HG02970 (cell line): Measurements from ENCODE around the gene ADGRV1.

ENCODE experiments used
- ATAC-seq: cut with Tn5 transposase; IDR thresholded peaks from one replicate; pipeline ENCODE4 v1.9.1; 2021; ENCODE audit warnings: mild to moderate bottlenecking, moderate library complexity, moderate number of reproducible peaks; ENCODE audit not compliant: unreplicated experiment, low FRiP score

The ADGRV1 gene

DNA sequence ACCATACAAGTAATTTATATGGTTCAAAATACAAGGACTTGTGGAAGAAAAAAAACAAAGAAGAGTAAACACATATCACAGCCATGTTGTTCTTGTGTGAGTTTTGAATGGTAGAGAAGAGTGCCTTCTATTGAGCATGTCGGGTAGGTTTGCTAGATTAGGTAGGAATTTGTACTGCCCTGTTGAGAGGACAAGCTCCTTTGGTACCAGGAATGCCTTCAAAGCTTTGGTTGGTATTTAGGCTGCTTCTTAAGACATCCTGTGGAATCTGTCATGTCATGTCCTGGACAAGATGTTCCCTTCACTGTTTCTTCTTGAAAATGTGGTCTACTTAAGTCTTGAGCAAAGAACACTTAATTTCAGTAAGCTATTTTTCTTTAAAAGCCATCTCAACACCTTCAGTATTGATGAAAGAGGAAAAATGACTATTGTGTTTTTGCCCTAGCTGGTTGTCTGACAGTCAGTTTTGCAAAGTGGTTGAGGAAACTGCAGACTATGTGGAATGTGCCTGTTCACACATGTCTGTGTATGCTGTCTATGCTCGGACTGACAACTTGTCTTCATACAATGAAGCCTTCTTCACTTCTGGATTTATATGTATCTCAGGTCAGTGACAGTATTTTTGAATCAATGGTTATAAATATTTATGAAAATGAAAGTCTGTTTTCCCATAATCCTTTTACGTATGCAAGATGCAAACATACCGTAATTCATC lies 296.9 kb downstream of the ADGRV1 start:
- no peak for ATAC-seq

DNA sequence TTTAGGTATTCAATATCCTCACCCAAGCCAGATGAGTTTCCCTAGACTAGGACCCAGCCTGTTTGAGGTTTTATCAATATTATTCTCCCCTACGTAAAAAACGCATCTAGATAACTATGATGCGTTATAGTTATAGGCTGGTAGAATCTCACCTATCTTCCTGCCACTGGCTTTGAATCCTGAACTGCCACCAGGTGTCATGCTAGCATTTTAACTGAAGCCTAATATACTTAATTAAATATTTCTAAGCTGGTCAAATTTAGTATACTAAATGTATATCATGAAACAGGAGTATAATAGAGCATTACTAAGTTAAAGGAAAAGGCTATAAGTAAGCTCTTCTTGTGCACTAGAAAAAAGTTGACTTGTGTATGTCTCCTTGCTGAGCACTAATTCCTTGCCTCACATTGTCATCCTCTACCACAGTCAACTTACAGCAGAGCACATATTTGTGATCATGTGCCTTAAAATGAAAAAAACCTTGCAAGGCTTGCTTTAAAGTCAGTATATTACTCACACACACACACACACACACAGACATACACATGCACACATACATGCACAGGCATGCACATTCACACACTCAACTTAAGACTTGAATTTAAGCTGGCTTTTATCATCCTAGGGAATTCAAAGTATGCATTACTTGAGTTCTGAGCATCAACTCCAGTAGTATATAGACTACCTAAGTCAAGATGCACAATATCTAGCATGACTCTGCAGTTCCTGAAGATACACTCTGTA lies 303.4 kb downstream of the ADGRV1 start:
- ATAC-seq = no peak

DNA sequence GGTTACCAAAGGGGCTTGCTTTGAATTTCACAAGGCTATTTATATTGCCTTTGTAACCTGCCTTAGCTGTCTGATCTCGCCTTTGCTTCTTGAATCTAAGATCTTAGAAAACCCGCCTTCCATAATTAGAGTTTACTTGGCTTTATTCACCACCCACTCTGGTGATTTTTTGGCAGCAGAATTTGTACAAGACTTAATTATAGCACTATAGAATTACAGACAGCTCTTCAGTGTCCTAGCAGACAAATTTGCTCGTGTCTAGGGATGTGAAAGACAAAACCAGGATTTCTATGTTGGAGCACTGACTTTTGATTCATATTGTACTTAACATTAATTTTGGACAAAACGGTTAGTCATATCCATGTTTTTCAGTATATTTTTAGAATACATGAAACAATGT lies 306.6 kb downstream of the ADGRV1 start:
- no peak for ATAC-seq

DNA sequence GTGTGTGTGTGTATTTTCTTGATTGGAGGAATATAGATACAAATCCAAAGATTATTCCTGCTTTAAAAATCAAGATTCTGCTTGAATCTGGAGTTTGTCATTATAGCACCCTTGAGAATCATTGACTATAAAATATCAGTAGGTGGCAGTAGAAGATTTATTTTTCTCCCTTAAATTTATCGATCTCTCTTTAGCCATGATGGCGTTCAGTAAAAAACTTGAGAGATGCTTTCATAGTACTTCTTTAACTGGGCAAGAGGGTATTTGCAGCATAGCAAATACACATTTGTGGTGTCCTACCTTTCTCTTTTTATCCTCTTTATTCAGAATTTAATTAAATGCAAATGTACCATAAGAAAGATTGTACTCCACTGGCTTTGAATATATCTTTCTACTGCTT lies 307.7 kb downstream of the ADGRV1 start:
- no peak for ATAC-seq

DNA sequence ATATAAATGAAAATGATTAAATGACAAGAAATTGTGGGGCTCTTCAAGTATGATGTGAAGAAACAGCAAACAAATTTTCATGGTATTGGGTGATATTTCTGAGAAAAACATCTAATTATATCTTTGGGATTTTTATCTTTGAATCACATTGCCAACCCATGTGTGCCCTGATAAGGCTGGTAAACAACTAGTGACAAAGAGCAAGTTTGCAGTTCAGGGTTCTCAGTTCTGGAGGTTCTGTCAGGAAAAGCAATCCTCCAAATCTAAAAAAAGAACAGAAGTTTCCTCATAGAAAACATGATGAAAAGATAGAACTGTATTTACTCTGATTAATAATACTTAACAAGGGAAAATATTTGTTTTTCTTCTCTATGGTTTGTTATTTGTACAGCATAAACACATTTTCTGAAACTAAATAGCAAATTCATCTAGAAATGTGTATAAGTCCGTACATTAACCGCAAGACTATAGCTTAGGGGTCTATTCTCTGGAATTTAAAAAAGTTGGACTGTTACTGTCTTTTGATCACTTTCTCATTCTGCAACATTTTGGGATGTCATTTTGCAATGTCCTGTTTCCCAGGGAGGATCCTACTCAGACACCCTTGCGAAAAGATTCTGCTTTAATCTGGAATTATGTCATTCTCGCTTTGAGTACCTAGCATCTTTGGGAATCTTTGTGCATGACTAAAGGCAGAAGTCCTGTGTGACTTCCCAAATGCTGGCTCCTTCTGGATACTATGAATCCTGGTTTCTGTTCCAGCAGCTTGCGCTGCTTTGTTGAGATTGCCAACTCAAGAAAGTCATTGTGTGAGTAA lies 308.5 kb downstream of the ADGRV1 start:
- no peak for ATAC-seq

DNA sequence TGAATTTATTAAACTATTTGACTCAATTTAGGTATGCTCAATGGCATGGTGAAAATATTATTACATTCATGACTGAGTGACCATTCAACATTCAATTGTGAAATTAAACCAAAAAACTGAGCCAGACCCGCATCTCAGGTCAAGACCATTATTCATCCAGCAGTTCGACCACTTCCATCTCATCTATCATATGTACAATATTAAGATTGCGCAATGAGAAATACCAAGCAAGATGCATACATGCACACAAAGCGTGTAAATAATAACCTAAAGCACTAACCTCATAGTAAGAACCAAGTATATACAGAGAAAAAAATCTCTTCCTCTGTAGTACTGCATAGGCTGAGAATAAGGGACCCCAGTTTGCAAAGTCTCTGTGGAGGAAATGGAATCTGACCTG lies 310.2 kb downstream of the ADGRV1 start:
- ATAC-seq = no peak

DNA sequence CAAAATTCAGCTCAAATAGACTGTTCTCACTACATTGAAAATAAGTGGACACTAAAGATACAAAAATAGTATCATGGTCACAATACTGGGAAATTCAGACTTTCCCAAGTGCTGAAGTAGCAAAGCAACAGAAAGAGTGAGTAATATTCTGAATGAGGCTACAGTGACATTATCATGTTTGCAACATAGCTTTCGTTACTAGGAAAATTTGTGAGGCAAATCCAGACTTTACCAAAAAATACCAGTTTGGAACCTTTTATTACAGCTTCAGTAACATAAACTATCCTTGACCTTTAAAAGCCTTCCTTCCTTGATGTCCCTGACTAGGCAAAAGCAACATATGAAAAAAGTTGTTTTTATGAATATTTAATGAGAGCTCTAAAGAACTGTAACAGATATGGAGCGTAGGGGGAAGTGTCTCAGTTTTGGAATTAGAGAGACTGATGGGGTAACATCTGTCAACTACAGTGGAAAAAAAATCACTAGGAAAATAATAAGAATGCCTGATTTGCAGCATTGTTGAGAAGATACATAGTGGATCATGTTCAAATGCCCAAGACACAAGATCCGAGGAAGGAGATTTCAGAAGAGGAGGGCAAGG lies 312.9 kb downstream of the ADGRV1 start:
- ATAC-seq = no peak

DNA sequence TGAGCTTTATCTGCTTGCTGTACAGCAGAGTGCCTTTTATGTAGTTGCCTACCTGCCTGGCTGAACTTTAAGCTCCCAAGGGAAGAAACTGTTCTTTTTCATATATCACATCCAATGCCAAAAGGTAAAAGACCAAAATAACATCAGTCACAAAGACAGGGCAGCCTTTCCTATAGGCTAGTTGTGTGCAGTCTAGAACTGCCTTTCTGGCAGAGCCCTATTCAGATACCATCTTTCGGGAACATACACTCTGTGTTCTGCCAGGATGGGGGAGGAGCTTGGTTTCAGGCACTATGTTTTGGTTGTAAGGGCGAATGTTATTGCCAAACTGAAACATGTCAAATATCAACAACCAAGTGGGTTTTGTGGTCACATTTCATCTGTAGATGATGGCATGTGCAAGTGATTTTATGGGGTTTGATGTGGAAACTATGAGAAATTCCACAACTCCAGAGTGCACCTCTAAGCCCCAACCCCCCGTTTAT lies 314.5 kb downstream of the ADGRV1 start:
- ATAC-seq = no peak

DNA sequence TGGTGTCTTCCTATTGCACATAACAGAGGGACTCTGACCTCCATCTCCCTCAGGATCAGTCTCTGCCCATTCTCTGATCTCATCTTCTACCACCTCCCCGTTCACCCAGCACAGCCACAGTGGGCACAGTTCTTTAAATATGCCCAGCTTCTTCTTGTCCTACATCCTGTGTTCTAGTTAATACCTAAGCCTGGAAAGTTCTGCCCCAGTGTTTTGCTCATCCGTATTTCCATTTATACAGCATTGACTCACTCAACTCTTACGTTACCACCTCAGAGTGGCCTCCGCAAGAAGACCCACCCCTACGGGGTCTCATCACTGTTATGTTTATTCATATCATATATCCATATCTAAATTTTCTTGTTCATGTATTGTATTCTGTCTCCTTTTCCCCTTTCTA lies 315.5 kb downstream of the ADGRV1 start:
- no peak for ATAC-seq

DNA sequence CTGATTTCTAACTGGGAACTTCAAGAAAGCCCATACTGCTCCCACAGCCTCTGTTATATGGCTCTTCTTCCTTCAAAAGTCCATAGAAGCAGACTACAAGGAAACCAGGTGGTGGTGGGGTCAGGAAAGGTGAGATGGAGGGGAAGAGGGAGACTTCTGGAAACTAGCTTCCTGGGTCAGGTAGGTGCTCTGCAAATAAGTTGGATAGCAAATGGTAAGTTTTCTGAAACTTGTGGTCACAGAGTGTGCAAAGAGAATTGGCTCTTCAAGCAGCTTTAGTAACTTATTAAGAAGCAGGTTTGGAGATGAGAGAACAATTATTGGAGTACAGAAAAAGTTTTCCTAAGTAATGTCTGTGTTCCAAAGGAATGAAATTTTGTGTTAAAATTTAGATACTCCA lies 316.9 kb downstream of the ADGRV1 start:
- ATAC-seq = no peak

DNA sequence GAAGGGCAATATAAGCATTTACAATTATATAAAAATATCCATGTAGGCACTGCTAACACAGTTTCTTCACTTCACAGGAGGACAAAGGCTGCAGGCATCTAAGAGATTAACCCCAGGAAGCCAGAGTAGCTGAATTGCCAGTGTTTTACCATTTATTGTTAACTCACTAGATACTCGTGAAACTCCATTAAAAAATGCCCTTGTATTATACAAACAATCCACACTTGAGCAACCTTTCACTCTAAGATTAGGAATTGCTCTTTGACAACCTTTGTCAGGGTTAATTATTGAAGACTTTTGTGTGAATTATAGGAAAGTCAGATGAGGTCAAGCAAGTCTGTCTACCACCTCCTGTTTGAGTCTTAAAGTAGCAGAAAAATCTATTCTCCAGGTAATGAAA lies 317.8 kb downstream of the ADGRV1 start:
- ATAC-seq = no peak

DNA sequence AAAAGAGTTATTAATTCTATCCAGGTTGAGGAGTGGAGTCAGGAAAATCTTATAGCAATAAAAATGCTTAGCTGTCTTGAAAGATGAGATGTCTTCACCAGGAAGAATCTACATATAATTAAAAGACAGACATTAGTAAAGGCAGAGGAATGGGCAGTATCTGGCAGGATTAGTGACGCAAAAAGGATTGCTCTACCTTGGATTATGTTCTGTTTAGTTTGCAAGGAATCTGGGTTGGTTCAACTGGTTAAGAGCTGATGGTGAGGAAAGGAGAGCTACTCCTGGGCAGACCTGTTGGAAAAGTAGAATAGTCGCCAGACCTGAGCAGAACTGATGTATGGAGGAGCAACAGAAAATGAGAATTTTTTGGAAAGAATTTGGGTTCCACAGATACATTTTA lies 318.5 kb downstream of the ADGRV1 start:
- ATAC-seq = no peak

DNA sequence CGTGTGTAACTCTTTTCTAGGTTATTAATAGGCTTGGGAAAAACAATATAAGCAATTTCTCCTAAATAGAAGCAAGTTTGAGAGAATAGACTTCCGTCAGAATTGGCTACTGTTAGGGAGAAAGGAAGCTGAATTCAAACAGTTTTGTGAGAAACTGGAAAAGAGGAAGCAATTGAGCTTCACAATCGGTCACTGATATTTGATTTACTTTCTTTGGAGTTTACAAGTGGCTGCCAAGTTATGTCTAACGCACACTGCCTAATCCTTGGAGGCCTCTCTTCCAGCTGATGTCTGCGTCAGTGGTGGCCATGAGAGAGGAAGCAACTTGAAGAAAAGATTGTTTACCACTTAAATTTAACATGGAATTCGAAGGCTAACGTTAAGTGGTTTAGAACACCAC lies 319.5 kb downstream of the ADGRV1 start:
- ATAC-seq = no peak

DNA sequence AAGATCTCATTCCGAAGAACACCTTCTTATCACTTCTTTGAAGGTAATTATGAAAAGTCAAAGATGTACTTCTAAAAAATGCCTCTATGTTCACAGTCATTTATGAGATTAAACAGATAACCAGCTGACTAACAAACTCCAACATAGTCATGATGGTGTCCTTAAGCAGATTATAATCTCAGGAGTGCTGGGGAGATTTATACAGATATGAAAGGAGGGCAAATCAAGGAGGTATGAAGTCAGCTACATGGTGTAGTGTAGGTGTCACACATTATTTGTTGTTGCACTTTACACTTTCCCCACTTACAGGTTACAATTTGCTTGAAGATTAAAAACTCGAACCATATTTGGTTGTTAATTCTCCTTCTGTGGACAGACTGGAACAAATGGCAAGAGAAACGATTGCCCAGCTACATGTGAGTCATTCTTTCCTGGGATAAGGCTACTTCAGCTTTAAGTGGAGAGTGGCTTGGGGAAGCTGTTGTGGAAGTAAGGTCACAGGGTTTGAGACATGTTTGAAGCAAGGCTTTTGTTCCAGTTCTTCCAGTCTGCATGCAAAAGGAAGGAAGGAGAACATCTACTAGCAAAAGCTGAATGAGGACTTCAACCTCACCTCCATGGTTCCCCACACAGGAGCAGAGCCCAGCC lies 320.1 kb downstream of the ADGRV1 start:
- no peak for ATAC-seq

DNA sequence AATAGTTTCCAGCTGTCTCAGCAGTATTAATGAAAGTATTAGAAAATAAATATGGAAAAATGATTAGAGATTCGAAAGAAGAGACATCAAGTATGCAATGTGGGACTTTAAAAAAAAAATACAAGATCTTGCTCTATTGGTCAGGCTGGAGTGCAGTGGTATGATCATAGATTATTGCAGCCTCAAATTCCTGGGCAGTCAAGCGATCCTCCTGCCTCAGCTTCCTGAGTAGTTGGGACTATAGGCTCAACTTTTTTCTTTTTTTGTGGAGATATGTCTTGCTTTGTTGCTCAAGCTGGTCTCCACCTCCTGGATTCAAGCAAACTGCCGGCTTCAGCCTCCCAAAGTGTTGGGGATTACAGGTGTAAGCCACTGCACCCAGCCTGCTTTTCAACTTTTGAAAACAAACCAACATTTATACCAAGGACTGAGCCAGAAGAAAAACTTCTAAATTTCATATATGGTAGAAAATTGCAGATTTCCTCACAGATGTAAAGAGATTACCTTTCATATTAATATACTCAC lies 323.1 kb downstream of the ADGRV1 start:
- no peak for ATAC-seq

DNA sequence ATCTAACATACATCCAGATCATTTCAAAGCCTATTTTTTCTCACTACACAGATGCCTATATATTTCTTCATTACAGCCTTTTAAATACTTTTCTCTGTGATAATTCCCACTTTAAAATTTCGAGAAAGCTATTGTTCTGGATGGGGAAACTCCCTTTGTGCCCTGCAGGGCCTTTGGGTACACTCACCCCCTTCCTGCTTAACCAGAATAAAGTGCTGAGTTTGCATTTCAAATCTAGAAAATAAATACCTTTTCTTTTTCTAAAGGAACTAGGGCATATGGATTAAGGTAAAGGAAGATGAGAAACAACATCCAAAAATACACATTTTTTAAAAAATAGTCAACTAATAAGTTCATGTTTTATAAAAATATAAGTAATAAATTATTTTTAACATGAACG lies 323.9 kb downstream of the ADGRV1 start:
- no peak for ATAC-seq

DNA sequence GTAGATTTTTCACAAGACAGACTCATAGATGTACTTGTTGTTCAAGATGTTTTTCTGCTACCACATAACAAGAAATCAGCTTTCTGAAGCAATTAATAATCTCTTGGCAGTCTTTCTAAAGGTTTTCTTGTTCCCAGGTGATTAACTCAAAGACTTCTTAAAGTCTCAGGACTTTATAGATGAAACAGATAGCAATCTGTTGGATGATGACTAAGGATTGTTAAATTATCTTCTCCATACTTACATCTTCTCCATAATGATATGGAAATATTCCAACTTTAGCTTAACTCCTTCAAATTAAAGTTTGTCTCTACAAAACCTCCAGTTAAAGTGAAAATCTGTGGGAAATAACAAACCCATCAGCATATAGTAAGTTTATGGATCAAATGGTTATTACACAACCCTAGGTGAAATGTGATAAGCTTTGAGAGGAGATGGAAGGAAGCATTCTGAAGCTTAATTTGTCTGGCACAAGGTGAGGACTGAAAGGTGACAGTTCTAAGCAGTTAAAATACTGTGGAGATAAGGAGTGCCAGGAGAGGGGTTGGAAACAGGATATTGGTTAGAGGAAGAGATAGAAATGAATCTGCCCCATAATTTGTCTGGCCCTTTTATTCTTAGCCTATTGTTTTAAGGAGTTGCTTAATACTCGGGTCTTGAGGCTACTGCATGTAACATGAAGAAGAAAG lies 326.7 kb downstream of the ADGRV1 start:
- ATAC-seq = no peak

DNA sequence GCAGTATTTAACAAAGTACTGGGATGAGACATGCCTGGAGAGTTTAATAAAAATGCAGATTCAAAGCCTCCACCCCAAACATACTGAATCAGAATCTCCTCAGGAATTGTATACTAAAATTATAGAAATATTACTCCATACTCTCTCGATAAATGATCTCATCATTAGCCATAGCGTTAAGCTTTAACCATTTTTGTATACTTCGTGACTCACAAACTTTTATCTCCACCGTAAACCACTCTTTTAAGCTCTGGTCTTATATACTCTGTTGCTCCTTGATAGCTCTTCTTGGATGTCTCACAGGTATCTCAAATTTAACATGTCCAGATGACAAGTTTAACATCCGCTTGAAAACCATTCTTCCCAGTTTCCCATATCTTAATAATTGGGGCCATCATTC lies 327.8 kb downstream of the ADGRV1 start:
- ATAC-seq = no peak

DNA sequence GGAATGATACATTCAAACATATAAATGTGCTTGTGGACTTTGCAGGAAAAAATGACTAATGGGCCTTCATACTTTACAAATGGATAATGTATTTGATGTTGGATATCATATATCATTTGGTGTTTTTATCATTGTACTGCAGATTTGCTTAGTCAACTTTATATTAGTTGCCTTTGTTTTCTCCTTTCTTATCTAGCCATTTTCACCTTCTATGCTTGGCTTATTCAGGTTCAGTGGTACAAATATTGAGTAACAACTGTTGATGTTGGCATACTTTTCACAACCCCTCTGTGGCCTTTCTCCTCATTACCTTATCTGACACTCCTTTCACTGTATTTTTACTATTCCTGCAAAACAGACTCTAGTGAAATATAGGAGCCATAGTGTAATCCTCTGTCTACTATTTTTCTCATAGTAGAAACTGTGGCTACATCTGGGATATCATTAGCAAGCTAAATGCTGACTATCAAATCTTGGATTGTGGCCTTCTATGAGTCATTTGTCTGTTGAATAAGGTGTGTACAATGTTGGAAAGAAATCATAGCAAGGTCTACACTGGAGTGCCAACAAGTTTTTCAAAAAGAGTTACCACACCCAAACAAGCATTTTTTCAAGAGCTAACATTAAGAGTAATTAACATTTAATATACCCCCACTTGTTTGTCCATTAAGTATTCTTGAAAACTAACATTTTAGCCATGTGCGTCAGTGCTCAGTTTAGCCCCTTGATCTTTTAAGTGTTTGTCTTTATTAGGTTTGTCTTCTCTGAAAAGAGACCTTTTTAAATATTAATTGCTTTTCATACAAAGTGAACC lies 330.1 kb downstream of the ADGRV1 start:
- no peak for ATAC-seq
